ENCODE measurements around the gene SLC12A8. TPM values are rescaled to one million over a fixed set of nuclear protein-coding genes. Genes with fewer than 3 reads are reported as not detected.

The SLC12A8 gene
- total RNA-seq, 1 experiment from 2014 or later, result 30.7 TPM

DNA sequence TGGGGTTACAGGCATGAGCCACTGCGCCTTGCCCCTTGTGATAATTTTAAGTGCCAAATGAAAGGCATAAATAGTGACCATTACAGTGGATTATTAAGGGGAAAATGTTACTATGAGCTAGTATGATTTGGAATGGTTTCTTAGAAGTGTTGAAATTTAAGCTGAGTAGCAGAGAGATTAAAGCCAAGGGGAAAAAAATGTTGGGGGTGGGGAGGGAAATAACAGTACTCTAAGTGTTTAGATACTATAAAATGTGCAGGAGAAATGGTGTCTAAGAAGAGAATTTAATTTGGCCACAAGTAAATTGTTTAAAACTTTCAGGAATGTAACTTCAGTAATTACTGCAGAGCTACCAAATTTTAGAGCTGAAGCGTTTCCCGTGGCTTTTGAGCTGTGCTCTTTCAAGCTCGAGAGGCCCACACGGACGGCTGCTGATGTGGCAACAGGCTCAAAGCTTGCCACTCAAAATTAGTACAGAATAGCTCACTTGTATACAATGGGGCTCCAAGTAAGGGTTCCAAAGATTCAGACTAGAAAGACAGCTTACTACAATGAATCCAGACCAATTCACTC is 23.9 kb upstream of the SLC12A8 start:
- H3K9me2 ChIP-seq (ENCODE audit: insufficient read depth), result no peaks in the 10 kb centered on the region
- H3K36me3 ChIP-seq (ENCODE audit: low read depth), result peaks cover 29% of the 10 kb centered on the region
- H4K20me1 ChIP-seq (ENCODE audit: insufficient read depth), result no peaks in the 10 kb centered on the region; the same call in 1 of the 2 replicates
- no peaks in the 10 kb centered on the region for H3K9me3 ChIP-seq (ENCODE audit: insufficient read depth, low read depth)
- H3F3A ChIP-seq (ENCODE audit: insufficient read depth, low read depth), result peaks cover 27% of the 10 kb centered on the region
- no peak overlapping the region for H3K4me3 ChIP-seq
- DNase-seq, result no peak
- intact Hi-C loops (cut with micrococcal nuclease; ENCODE audit: unreplicated experiment), result no loop called here
- no peaks in the 10 kb centered on the region for H3K27me3 ChIP-seq (ENCODE audit: insufficient read depth, low read depth)
- no peak for TF ChIP-seq EZH2 (IDR thresholded peaks at IDR 0.05; ENCODE audit: low read depth)
- TF ChIP-seq, protein P1, sequence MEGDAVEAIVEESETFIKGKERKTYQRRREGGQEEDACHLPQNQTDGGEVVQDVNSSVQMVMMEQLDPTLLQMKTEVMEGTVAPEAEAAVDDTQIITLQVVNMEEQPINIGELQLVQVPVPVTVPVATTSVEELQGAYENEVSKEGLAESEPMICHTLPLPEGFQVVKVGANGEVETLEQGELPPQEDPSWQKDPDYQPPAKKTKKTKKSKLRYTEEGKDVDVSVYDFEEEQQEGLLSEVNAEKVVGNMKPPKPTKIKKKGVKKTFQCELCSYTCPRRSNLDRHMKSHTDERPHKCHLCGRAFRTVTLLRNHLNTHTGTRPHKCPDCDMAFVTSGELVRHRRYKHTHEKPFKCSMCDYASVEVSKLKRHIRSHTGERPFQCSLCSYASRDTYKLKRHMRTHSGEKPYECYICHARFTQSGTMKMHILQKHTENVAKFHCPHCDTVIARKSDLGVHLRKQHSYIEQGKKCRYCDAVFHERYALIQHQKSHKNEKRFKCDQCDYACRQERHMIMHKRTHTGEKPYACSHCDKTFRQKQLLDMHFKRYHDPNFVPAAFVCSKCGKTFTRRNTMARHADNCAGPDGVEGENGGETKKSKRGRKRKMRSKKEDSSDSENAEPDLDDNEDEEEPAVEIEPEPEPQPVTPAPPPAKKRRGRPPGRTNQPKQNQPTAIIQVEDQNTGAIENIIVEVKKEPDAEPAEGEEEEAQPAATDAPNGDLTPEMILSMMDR (conservative IDR thresholded peaks at IDR 0.05), result no peak
- ChIA-PET CTCF (interaction anchor here (0.5 kb wide), 1 partner anchor 202 kb away, joined by 5 read pairs; no protein-coding TSS in a partner anchor), POLR2A (ENCODE audit: unreplicated experiment) (no interaction called here)
- H3K4me2 ChIP-seq, result no peak overlapping the region
- H3K27ac ChIP-seq, result no peak overlapping the region
- peaks cover 5% of the 10 kb centered on the region; the same call in 1 of the 2 replicates for H3K79me2 ChIP-seq (ENCODE audit: low read depth)
- BruUV-seq (replicated peaks), result no TSS peak
- peaks cover 16% of the 10 kb centered on the region for H3K4me1 ChIP-seq (replicated peaks; ENCODE audit: insufficient read depth)
- H2AFZ ChIP-seq, result no peak overlapping the region

DNA sequence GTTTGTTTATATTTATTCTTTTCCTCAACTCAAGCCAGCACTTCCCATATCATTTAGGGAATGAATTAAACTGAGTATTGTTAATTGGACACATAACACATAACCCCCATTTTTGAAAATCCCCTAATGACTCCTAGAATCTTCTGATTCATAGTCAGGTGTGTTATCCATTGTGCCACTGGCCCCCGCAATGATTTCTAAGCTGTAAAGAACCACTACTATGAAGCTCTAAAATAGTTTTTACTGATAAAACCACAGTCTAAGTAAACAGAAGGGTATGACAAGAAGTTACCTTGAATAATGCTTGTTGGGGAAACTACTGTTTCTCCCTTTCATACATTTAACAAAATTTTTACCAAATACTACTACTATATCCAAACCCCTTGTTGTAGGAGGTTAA is 22.3 kb upstream of the SLC12A8 start:
- DNase-seq, result no peak
- H3F3A ChIP-seq (ENCODE audit: insufficient read depth, low read depth), result peaks cover 25% of the 10 kb centered on the region
- TF ChIP-seq, protein P1 (conservative IDR thresholded peaks at IDR 0.05), result no peak
- TF ChIP-seq EZH2 (IDR thresholded peaks at IDR 0.05; ENCODE audit: low read depth), result no peak
- ChIA-PET POLR2A (ENCODE audit: unreplicated experiment) (no interaction called here), CTCF (no interaction called here)
- H3K4me2 ChIP-seq, result no peak overlapping the region
- no peaks in the 10 kb centered on the region for H3K9me3 ChIP-seq (ENCODE audit: insufficient read depth, low read depth)
- no peaks in the 10 kb centered on the region for H3K9me2 ChIP-seq (ENCODE audit: insufficient read depth)
- no peak overlapping the region for H3K4me3 ChIP-seq
- H3K36me3 ChIP-seq (ENCODE audit: low read depth), result peaks cover 29% of the 10 kb centered on the region
- H4K20me1 ChIP-seq (ENCODE audit: insufficient read depth), result no peaks in the 10 kb centered on the region; the same call in 1 of the 2 replicates
- H3K79me2 ChIP-seq (ENCODE audit: low read depth), result peaks cover 11% of the 10 kb centered on the region; the same call in 1 of the 2 replicates
- BruUV-seq (replicated peaks), result no TSS peak
- H3K27me3 ChIP-seq (ENCODE audit: insufficient read depth, low read depth), result no peaks in the 10 kb centered on the region
- intact Hi-C loops (cut with micrococcal nuclease; ENCODE audit: unreplicated experiment), result loop anchor here (5.0 kb wide), 1 partner anchor 173 kb away; no protein-coding TSS in a partner anchor
- H2AFZ ChIP-seq, result no peak overlapping the region
- H3K4me1 ChIP-seq (replicated peaks; ENCODE audit: insufficient read depth), result peaks cover 21% of the 10 kb centered on the region
- no peak overlapping the region for H3K27ac ChIP-seq

DNA sequence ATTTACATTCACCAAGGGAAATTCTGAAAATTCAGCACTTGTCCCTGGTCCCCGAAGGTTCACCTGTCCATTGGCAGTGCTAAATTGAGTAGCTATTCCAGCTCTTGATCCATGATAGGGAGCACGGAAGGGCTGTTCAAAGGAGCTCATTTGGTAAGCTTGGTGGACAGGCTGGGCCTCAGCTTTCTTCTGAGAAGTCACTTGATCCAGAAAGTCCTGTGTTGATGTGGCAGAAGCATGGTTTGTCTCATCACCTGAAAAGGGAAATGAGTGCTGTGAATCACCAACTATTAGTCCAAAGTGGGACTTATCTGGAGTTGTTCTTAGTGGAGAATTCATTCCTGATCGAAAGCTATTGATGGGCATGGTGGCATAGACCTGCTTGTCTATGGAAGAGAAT is 19.9 kb upstream of the SLC12A8 start:
- ChIA-PET POLR2A (ENCODE audit: unreplicated experiment) (interaction anchor here (0.6 to 0.8 kb wide), 6 partner anchors 18 to 501 kb away, joined by 3 to 18 read pairs (median 7); no protein-coding TSS in a partner anchor), CTCF (interaction anchor here (0.7 kb wide), 1 partner anchor 170 kb away, joined by 4 read pairs; no protein-coding TSS in a partner anchor)
- Histone ChIP-seq H3K9me2 (ENCODE audit: insufficient read depth) (no peaks in the 10 kb centered on the region), H2AFZ (no peak overlapping the region), H3K79me2 (ENCODE audit: low read depth) (0 out of 2 replicates have a peak, but pooled peaks cover 7% of the 10 kb centered on the region), H3K9me3 (ENCODE audit: insufficient read depth, low read depth) (no peaks in the 10 kb centered on the region), H3K4me2 (peak overlapping the region; percentile 6), H3K27ac (peak overlapping the region; percentile 95), H3K27me3 (ENCODE audit: insufficient read depth, low read depth) (no peaks in the 10 kb centered on the region), H4K20me1 (ENCODE audit: insufficient read depth) (no peaks in the 10 kb centered on the region), H3F3A (ENCODE audit: insufficient read depth, low read depth) (peaks cover 25% of the 10 kb centered on the region), H3K36me3 (ENCODE audit: low read depth) (peaks cover 27% of the 10 kb centered on the region), H3K4me3 (no peak overlapping the region), H3K4me1 (replicated peaks; ENCODE audit: insufficient read depth) (peaks cover 21% of the 10 kb centered on the region)
- DNase-seq, result no peak
- TF ChIP-seq, protein P1 (conservative IDR thresholded peaks at IDR 0.05), result no peak
- no peak for TF ChIP-seq EZH2 (IDR thresholded peaks at IDR 0.05; ENCODE audit: low read depth)
- TSS peak; percentile 76 for BruUV-seq (replicated peaks)
- intact Hi-C loops (cut with micrococcal nuclease; ENCODE audit: unreplicated experiment), result loop anchor here (1.0 to 5.0 kb wide), 2 partner anchors 103 to 170 kb away; no protein-coding TSS in a partner anchor

Measured in PC-9 (cell line).